GM23338 (cell line): ENCODE data around the gene OXT. TPM values are rescaled to one million over a fixed set of nuclear protein-coding genes. Genes with fewer than 3 reads are reported as not detected.

Experiments used
- ATAC-seq: fragments of 200-7000 bp; cut with Tn5 transposase; 3 replicates; pipeline ENCODE4 v1.9.1; 2020
- DNase-seq: peaks from one replicate; pipeline ENCODE4 v3.0.0-alpha.2; 2015; ENCODE audit warnings: low spot score
- H2AFZ ChIP-seq: fragments of 200-600 bp; sonication (generic); 2 replicates; pipeline ENCODE4 v1.8.0; 2016; ENCODE audit warnings: antibody characterized with exemption, mild to moderate bottlenecking, moderate library complexity
- H3F3A ChIP-seq: fragments of 200-600 bp; sonication (generic); replicated peaks from 2 replicates; pipeline ENCODE4 v1.8.0; 2017; ENCODE audit warnings: antibody characterized with exemption, mixed run types, low read depth
- H3K27ac ChIP-seq: fragments of 200-600 bp; sonication (generic); 2 replicates; pipeline ENCODE4 v1.6.1; 2016; ENCODE audit warnings: low read depth
- H3K27me3 ChIP-seq: fragments of 200-600 bp; sonication (generic); 2 replicates; pipeline ENCODE4 v1.8.0; 2016; ENCODE audit warnings: mild to moderate bottlenecking, mixed run types, moderate library complexity; ENCODE audit not compliant: insufficient read depth
- H3K36me3 ChIP-seq: fragments of 200-600 bp; sonication (generic); 2 replicates; pipeline ENCODE4 v1.8.0; 2016; ENCODE audit warnings: mild to moderate bottlenecking; ENCODE audit not compliant: insufficient read depth
- H3K4me1 ChIP-seq: fragments of 200-600 bp; sonication (generic); 2 replicates; pipeline ENCODE4 v1.8.0; 2016; ENCODE audit warnings: mild to moderate bottlenecking, moderate library complexity; ENCODE audit not compliant: insufficient read depth
- H3K4me2 ChIP-seq: fragments of 200-600 bp; sonication (generic); 2 replicates; pipeline ENCODE4 v1.7.1; 2017; ENCODE audit warnings: mixed run types
- H3K4me3 ChIP-seq: fragments of 200-600 bp; sonication (generic); 2 replicates; pipeline ENCODE4 v1.6.1; 2016; ENCODE audit warnings: mixed run types
- H3K79me2 ChIP-seq: fragments of 200-600 bp; sonication (generic); replicated peaks from 2 replicates; pipeline ENCODE4 v1.8.0; 2017; ENCODE audit warnings: mild to moderate bottlenecking; ENCODE audit not compliant: insufficient read depth
- H3K9me2 ChIP-seq: fragments of 200-600 bp; sonication (generic); 2 replicates; pipeline ENCODE4 v1.8.0; 2017; ENCODE audit not compliant: insufficient read depth
- H4K20me1 ChIP-seq: fragments of 200-600 bp; sonication (generic); replicated peaks from 2 replicates; pipeline ENCODE4 v1.8.0; 2017; ENCODE audit warnings: mild to moderate bottlenecking; ENCODE audit not compliant: insufficient read depth
- H3K27ac Mint-ChIP-seq: 2 replicates; pipeline ENCODE4 v1.8.0; 2020; ENCODE audit warnings: inconsistent platforms, mild to moderate bottlenecking, moderate library complexity, mixed read lengths
- H3K27me3 Mint-ChIP-seq: 3 replicates; pipeline ENCODE4 v1.8.0; 2022; ENCODE audit warnings: low read depth, mild to moderate bottlenecking, moderate library complexity, mixed read lengths, inconsistent platforms; ENCODE audit not compliant: insufficient read depth, poor library complexity
- H3K36me3 Mint-ChIP-seq: 3 replicates; pipeline ENCODE4 v1.8.0; 2021; ENCODE audit warnings: low read depth, mild to moderate bottlenecking, inconsistent platforms, moderate library complexity, mixed read lengths
- H3K4me1 Mint-ChIP-seq: 3 replicates; pipeline ENCODE4 v1.8.0; 2020; ENCODE audit warnings: mild to moderate bottlenecking, inconsistent platforms, mixed read lengths
- H3K4me3 Mint-ChIP-seq: 3 replicates; pipeline ENCODE4 v1.8.0; 2021; ENCODE audit warnings: moderate library complexity, mild to moderate bottlenecking, inconsistent platforms, mixed read lengths
- H3K9me3 Mint-ChIP-seq: 3 replicates; pipeline ENCODE4 v1.8.0; 2020; ENCODE audit warnings: moderate library complexity, mild to moderate bottlenecking, inconsistent platforms, mixed read lengths
- CREB1 ChIP-seq: fragments of 250-450 bp; sonication (Bioruptor Pico); IDR thresholded peaks from 2 replicates; pipeline ENCODE4 v1.5.0; 2020; ENCODE audit warnings: low read depth, mild to moderate bottlenecking, moderate library complexity
- CTCF ChIP-seq, 2 experiments: fragments of 200-600 bp in 1 of 2; sonication (generic) in 1 of 2; conservative IDR thresholded peaks; 2 replicates each; pipeline versions ENCODE4 v1.5.1 to v1.6.1; 2016 to 2017; ENCODE audit warnings: antibody characterized with exemption in 2 of 2, low read depth in 2 of 2, mild to moderate bottlenecking in 2 of 2, moderate library complexity in 1 of 2
- JUNB ChIP-seq: IDR thresholded peaks from one replicate; pipeline ENCODE4 v1.6.1; 2016; ENCODE audit warnings: antibody characterized with exemption; ENCODE audit not compliant: unreplicated experiment
- REST ChIP-seq: IDR thresholded peaks from one replicate; pipeline ENCODE4 v1.6.1; 2018; ENCODE audit warnings: antibody characterized with exemption; ENCODE audit not compliant: unreplicated experiment
- ZNF462 ChIP-seq: fragments of 250-450 bp; sonication (Bioruptor Pico); IDR thresholded peaks from 2 replicates; pipeline ENCODE4 v1.5.0; 2020; ENCODE audit warnings: mild to moderate bottlenecking, moderate library complexity
- polyA plus RNA-seq: library from polyadenylated mRNA; unstranded; fragments of >200 nt; fragmentation: Nextera tagmentation; extraction: Ambion mirVana; gene quantifications from 2 replicates; pipeline ENCODE4 v1.2.1, GENCODE V29; 2016
- total RNA-seq: library from RNA; depleted of rRNA; stranded (reverse); fragments of >200 nt; shearing (Covaris generic); gene quantifications from 2 replicates; pipeline ENCODE4 v1.2.3, GENCODE V29; 2014

The OXT gene
- total and polyA plus RNA-seq, 2 experiments from 2014 or later: 1.5 TPM; not detected in 1

- no peak overlapping the region for H3K4me3 ChIP-seq
- H3K4me2 ChIP-seq: no peak overlapping the region
- peaks cover 36% of the 10 kb centered on the region for H3K36me3 Mint-ChIP-seq
- peaks cover 11% of the 10 kb centered on the region; the same call in 1 of the 2 replicates for H3F3A ChIP-seq
- H3K27ac Mint-ChIP-seq: no peak overlapping the region
- peak overlapping the region; percentile 39; the same call in 1 of the 2 replicates for H3K27ac ChIP-seq
- H3K4me1 ChIP-seq: no peaks in the 10 kb centered on the region
- H3K4me3 Mint-ChIP-seq: no peak overlapping the region
- peaks cover 18% of the 10 kb centered on the region; the same call in 1 of the 2 replicates for H3K36me3 ChIP-seq
- H3K9me3 Mint-ChIP-seq: no peaks in the 10 kb centered on the region
- DNase-seq (no peak), ATAC-seq (no peak)
- H3K79me2 ChIP-seq: peaks cover 11% of the 10 kb centered on the region
- H4K20me1 ChIP-seq: peaks cover 10% of the 10 kb centered on the region
- H3K9me2 ChIP-seq: no peaks in the 10 kb centered on the region
- peaks cover 5% of the 10 kb centered on the region for H3K4me1 Mint-ChIP-seq
- TF ChIP-seq JUNB: no peak
- no peak for TF ChIP-seq ZNF462
- TF ChIP-seq CREB1 (CRISPR knock-in tag): no peak
- no peak for TF ChIP-seq CTCF (conservative IDR thresholded peaks at IDR 0.05; ENCODE audit: low read depth in 2 of 2)
- TF ChIP-seq REST: no peak
- H3K27me3 ChIP-seq: no peaks in the 10 kb centered on the region
- H3K27me3 Mint-ChIP-seq: peaks cover 4% of the 10 kb centered on the region
- no peak overlapping the region for H2AFZ ChIP-seq
Observed at GRCh38 chr20:3051385-3052019, 19.9 kb upstream of the OXT start.
